NCI-H2029 treated with DMSO at 0.1 percent for 48 hours (cell line): Measurements from ENCODE around the gene PCARE.
"Not testable (repeated sequence)": the region's sequence is repeated elsewhere in the genome, so short reads cannot be mapped to it uniquely, and the experiment has no call there.

ENCODE experiments used
- DNase-seq: peaks from one replicate; lab custom pipeline; 2025; lab: John Stamatoyannopoulos, UW

Gene PCARE

DNA sequence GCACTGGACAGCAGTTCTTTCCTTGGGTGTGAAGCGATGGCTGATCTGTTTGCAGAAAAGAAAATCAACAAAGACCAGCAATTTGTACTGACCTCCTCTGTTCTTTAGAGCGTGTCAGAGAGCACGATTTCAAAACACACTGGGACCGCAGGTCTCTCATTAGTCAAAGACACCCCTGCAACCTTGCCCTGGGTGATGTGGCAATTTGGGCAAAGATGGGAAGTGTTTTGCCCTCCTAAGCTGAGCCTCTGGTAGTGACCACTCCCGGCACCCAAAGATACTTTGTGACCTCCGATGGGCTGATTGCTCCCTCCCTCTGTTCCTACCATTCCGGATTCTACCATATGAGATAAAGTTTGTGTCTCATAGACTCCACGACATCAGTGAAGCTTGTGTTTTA is 22.6 kb upstream of the PCARE start:
- DNase-seq = no peak

DNA sequence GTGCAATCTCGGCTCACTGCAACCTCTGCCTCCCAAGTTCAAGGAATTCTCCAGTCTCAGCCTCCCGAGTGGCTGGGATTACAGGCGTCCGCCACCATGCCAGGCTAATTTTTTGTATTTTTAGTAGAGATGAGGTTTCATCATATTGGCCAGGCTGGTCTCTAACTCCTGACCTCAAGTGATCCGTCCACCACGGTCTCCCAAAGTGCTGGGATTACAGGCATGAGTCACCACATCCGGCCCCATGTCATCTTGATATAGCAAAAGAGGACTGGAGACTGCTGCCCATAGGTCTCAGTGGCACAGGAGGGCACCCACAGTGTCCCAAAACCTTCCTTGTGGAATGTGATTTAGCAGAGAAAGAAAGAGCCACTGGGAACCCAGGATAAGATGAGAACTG is 16.0 kb upstream of the PCARE start:
- not testable (repeated sequence) for DNase-seq

DNA sequence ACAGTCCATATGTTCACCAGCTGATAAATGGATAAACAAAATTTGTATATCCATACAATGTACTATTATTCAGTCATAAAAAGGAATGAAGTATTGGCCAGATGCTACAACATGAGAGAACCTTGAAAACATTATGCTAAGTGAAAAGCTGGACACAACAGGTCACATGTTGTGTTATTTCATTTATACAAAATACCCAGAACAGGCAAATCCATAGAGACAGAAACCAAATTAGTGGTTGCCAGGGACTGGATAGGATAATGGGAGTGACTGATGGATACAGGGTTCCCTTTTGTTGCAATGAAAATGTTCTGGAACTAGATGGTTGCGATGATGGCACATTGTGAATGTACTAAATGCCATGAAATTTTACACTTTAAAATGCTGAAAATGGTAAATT is 10.2 kb upstream of the PCARE start:
- DNase-seq = no peak

DNA sequence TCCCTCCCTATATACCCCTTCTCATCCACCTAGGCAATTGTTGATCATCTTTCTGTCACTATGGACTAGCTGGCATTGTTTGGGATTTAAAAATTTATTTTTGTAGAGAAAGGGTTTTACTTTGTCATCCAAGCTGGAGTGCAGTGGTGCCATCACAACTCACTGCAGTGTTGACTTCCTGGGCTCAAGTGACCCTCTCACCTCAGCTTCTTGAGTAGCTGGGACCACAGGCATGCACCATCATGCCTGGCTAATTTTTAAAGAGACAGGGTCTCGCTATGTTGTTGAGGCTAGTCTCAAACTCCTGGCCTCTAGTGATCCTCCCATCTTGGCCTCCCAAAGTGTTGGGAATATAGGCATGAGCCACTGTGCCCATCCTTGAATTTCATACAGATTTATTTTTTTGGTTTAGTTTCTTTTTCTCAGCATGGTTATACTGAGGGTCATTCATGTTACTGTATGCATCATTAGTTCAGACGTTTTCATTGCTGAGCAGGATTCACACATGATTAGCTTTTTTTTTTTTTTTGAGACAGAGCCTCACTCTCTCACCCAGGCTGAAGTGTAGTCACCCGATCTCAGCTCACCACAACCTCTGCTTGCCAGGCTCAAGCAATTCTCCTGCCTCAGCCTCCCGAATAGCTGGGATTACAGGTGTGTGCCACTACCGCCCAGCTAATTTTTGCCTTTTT is 8.6 kb upstream of the PCARE start:
- DNase-seq = no peak

DNA sequence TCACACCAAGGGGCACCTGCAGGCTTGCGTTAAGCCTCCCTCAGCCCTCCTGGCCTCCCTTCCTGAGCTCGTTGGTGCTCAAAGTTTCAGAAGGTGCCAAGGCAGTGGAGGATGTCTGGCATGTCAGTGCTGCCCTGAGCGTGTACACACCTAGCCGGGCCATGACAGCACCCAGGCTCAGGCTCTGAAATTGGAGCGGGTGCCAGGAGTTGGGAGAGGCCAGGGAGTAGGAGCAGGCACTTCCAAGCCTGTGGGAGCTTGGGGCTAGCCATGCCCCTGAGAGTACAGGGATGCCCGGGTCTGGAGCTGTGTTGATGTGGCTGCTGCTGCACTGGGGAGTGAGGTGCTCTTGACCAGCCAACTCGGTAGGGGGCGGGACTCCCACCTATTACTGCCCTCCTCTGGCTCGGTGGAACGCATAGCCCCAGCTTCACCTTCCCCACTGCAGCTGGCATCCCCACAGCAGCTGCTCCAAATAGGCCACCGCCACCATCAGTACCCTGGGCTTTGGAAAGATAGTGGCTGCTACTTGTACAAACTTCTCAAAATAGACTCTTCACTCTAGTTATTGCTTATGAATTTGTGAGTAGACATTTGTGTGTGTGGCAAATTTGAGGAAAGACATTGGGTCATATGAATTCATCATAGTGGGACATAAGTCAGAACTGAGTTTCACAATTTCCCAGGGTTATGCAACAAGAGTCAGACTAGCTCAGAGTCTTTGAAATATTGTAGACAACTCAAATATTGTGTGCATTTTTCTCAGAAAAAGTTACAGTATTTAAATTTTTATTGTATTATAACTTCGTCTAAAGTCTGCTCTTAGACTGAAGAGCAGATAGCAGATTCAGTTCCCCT is 6.8 kb upstream of the PCARE start:
- no peak for DNase-seq

DNA sequence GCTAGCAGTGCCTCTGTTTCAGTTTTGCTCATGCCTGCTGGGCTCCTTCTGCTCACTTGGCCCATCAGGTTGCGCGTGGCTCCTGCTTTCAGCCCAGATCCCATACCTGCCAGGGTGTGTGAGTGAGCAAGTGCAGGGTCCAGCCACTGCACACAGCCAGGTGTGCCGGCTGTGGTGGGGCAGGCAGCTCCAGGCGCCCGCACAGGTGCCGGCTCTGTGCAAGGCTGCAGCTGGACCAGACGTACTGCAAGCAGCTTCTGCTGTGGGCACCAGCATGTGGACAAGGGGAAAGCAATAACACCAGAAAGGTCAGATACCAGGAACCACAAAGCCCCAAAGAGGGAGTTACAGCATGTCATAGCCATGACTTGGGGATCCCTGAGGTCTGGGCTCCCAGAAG is 5.6 kb upstream of the PCARE start:
- DNase-seq = no peak

DNA sequence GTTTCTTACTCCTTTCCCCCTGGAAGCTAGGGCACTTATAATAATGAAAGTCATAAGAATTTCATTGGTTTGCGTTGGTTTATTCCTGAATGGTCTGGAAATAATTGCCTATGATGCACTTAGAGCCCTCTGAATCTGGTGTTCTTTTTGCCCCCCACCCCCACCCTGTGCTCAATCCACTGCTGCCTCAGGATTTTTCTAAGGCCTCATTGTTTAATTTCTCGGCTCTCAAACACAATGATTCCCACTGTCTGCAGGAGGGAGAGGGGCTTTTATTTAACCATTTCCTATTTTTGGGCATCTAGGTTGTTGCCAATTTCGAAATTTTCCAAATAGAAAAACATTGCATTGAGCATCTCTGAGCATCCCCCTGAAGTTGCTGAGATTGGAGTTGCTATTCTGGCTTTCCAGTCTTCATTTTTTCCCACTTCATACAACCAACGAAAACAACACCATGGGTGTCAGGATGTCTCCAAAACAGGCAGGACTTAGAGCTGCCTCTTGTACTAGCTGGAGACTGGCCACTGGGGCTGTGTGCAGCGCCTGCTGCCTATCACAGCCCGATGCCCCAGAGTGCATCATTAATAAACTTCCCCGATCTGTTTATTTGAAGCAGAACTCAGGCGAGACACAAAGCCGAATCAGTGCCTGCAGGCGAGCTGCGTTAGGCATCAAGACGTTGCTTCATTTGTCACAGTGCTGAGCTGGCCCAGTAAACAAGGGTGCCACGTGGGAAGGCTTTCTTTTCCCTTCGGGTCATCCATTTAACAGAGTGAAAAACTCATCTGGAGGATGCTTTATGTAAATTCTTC is 1.8 kb upstream of the PCARE start:
- DNase-seq = no peak

DNA sequence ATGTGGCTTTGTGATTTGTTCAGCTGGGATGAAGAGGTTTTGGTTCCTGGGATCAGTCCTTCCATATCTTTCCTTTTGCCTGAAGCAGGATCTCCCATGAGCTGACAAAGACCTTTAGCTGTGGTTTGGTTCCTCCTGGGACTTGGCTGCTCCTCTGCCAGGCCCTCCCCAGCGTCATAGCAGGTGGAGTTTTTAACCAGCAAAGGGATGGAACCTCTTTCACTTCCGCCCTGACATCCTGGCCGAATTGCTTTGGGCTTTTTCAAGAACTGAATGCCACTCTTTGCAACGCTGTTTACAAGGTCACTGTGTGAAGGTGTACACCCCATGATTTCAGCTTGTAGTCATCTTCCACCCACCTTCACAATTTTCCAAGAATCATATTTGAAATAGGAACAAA is 390 bp downstream of the PCARE start:
- no peak for DNase-seq

DNA sequence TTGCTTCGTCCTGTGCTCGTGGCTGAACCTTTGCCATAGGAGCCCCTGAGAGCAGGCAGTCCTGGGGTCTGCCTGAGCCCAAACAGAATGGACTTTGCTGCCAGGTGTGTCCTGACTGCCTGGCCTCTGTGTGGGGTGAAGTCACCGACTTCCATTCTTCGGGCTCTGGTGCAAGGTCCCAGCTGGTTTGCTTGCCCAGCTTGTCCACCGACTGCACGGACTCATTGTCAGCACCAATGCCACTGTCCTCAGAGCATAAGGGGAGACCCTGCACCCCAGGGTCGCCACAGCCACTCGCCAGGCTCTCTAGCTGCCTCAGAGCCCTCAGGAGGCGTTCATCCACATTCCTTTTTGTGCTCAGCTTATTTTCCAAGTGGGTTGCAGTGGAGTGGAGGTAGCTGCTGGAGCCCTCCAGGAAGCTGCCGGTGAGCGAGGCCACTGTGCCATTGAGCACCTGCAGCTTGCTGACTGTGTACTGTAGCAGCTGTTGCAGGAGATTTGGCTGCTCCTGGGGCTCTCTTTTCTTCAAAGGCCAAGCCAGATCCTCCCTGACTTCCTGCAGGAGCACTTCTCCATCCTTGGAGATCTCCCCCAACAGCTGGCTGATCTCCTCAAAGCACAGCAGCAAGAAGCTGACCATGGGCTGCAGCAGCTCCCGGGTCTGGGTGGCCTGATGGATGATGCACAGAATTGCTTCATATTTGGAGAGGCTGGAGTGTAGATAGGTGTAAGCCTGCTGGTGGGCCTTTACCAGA is 1.2 kb downstream of the PCARE start:
- no peak for DNase-seq

DNA sequence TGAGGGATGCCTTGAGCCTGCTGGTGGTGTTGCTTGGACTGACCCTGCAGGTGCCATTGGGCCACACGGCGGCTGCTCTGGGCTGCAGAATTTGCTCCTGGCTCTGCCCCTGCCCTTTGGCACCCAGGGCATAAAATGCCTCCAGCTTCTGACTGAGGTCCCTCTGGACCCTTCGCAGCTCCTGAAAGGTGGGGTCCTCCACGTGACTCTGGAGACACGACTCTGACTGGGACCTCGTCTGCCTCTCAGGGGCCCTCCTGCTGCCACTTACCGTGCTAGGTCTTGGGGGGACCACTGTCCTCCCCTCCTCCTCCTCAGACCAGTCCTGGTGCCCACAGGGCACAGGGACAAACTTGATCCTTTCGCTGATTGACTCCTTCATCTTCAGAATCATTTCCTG is 2.1 kb downstream of the PCARE start:
- no peak for DNase-seq

DNA sequence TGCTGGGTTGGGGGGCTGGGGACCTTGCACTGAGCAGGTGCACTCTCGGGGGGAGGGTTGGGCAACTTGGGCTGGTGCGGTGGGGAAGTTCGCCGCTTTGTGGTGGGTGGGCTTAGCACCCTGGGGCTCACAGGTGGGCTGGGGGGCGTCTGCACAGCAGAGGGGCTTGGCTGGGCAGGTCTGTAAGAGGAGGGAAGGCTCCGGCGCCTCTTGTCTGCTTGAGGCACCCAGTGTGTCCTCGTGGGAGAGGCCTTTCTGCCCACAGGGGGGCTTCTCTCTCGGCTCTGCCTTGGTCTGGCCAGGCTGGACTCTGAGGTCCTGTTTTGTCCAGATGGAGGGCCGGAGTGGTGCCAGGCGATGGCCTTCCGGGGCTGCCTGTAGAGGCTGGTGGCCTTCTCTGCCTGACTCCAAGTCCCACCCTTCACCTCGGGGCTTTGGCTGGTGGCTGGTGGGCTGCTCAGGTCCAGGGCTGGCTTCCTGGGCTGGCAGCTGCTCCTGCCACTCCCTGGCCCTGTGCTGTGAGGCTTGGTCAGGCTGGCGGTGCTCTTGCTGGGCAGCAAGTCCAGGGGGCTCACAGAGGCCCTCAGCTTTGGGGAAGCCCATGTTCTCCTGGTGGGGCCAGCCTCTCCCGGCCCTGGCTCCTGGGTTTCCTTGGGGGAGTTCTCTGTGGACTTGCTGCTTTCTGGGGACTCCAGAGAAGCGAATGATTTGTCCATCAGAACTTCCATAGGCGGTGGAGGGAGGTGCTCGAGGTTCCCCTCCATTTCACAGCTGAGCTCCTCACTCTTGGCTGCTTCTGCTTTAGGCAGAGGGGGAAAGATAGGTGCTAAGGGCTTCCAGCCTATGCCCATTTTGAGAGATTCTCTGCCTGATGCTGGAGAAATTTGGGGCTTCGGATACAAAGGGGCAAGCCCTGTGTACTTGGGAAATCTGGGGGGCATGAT is 3.0 kb downstream of the PCARE start:
- no peak for DNase-seq

DNA sequence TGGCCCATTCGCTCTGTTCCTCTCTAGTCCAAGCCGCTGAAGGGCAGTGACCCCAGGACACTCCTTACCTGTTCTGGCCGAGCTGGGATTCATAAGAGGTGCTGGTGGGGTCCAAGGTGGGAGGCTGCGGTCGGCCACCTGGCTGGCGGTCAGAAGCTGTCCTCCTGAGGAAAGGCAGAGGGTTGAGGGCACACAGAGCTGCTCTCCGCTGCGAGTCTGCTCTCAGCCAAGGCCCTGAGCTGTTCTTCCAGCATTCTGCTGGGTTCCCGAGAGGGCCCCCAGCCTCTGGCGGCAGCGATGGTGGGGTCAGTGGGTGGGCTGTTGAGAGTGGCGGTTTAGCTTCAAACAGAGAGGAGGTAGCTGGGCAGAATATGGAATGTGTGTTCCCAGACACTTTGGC is 3.8 kb downstream of the PCARE start:
- no peak for DNase-seq

DNA sequence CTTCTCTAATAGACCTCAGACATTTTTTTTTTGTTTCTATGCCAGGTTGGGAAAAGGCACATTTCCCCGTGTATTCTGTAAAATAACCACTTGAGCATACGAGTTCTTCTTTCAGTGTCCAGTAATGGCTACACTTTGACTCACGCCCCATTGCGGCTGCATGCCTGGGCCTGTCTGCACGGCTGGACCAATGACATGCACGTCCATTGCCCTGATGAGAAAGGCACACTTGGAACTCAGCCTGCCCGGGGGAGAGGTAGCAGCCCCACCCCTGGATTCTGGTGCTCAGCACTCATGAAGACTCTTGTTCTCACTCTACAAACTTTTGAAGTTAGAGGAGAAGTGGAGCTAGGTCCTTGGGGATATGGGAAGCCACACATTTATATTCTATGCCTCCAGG is 5.8 kb downstream of the PCARE start:
- DNase-seq = no peak

DNA sequence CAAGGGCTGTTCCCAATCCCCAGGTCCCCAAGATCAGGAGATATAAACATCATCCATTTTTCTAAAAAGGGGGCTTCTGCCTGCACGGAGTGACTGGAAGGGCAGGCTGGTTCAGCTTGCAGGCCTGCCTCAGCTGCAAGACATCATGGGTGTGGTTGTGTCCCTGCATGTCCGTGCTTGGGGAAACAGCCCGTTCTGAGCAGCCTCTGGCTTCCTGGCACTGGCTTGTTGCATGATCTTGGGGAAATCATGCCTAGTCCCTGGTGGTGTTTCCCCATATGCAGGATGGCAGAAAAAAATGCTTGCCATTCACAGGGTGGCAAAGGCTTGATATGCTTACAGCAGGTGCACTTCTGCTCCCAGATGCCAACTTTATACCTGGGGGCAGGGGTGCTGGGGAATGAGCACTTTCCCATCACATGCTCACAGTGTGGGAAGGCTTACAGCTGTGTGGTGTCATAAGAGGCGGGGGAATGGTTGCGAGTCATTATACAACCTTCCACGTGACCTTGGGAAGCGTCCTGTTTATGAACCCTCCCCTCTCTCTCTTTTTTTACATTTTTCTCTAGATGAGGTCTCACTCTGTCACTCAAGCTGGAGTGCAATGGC is 7.2 kb downstream of the PCARE start:
- no peak for DNase-seq

DNA sequence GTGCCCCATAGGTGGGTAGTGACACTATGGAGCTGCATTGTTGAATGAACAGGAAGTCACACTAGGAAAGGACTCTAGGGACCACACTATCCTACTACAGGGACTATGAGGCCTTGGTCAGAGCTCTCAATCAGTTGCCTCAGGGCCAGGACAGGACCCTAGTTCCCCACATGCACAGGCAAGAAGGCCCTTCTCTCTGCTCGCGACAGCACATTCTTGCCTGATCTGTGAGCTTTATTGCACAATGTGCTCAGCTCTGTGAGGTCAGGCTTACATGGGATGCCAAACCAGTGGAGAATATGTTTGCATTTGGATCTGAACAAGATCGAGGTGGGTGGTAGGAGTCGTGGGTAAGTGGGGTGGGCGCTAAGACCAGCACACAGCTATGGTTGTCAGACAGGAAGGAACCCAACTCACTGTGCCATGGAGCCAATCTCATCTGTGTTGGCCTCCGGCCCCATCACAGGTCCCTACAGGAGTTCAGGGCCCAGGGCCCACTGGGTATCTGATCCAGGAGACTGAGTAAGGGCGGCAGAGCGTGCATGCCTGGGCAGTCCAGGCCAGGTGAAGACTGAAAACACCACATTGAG is 8.0 kb downstream of the PCARE start:
- DNase-seq = no peak

DNA sequence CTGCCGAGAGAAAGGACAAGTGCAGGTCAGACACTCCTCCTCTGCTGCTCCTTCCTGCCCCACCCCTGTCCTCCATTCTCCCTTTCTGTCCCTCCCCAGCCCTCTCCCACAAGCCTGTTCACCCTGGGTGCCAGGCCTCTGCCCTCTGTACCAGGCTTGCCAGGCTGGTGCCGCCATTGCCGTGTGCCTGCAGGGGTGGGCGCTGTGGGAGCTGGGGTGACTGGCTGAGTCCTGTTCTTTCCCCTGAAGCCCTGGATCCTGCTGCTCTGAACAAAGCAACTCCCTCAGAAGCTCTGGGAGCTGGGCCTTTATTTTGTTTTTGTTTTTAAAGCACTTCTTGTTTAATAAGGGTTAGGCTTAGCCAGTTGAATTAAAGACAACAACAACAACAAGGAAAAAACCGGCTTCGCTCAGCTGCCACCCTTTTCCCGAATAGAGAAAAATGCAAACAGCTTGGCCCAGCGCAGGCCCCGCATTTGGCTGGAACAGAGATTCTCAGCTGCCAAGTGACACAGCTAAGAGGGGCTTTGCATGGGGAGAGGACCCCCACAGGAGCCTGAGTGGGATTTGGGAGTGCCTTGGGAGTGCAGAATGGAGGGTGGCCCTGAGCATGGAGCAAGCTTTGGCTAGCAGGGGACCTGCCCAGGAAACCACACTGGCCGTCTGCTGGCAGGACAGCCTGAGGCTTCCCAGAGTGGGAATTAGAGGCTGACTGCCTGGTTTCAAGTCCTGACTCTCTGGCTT is 9.1 kb downstream of the PCARE start:
- no peak for DNase-seq

DNA sequence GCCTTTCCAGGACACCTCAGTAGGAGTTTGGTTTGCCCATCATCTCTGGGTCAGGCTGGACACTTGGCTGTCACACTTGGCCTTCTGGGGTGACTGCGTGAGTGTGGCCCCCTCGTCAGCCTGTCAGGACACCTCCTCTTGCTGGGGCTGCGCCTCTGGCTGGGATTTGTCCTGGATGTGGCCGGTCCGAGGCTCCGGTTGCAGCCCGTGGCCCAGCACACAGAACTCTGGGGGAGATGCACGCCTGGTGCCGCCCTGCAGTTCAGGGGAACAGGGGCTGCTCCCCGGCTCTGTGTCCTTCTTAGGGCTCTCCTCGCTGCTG is 9.6 kb downstream of the PCARE start:
- no peak for DNase-seq

DNA sequence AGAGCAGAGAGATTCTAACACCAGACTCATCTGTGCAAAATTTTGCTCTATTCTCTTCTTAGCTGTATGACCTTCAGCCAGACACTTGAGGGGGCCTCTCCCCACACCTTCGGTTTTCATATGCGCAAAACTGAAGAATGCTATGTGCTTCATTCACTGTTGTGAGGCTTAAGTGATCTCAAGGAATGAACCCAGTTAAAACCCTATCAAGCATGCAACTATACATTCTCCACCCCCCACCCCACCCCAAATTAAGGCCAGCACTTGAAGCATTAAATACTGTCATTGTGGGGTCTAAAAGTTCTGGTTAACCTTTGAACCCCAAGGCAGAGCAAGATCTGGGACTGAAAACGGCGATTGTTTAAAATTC is 10.0 kb downstream of the PCARE start:
- DNase-seq = no peak

DNA sequence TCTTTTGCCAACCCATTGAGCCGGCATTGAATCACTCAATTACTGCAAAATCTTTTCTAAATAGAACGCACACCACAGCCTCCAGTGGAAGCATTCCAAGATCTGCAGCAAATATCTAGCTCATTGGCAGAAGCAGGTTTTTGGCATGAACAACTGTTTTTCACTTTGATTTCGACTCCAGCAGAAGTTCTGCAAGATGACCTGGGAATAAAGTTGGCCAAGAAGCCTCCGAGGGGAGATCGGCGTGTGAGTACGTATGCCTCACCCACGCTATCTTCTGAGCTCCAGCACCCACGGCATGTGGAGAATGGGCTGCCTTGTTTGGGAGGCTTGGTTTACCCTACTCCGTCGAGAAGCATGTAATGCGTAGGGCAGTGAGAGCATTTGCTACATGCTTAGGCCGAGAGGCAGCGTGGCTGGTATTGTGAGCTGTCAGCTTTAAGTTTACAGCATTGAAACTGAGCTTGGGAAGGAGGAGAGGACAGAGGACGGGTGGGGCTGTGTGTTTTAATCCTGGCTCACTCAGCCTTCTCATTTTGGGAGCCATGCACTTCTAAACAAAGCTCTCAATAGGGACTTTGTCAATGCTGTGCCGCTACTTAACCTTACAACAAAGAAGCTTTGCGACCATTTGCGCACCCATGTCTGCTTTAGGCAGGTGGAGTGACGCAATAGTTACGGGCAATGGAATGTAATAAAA is 10.5 kb downstream of the PCARE start:
- no peak for DNase-seq
